GM21528 (cell line): ENCODE results near the gene CSF1R.
A peak's percentile ranks its signal among the peaks of the same experiment; 100 is the strongest.
"Not testable (repeated sequence)": the region's sequence is repeated elsewhere in the genome, so short reads cannot be mapped to it uniquely, and the experiment has no call there.

Source experiments
- ATAC-seq: cut with Tn5 transposase; IDR thresholded peaks from one replicate; pipeline ENCODE4 v1.9.1; 2021; ENCODE audit warnings: mild to moderate bottlenecking, moderate library complexity; ENCODE audit not compliant: unreplicated experiment, low FRiP score

The CSF1R gene

DNA sequence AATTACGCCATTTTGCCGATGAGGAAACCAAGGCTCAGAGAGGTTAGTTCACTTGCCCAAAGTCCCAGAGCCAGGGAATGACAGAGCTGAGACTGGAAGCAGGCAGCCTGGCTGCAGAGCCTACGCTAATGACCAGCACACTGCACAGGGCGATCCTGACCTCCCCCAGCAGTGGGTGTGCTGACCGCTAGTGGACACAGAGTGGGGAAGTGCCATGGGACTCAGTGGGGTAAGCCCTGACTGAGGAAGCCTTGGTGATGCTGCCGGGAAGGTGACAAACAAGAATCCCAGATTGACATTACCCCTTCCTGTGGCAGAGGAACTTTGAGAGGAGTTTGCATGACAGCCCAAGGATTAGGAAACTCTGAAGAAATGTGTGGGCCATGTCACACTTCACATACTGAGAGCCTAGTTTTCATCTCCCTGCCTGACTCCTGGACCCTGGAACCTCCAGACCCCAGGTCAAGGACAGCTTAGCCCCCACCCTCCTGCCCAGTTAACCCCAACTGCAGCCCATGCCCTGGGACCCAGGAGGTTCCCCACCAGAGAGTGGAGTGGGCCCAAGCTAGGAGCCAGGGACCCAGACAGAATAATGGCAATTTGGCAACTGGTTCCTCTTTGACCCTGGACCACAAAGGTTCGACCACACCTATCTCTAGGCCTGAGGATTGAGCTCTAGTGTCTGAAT lies 19.7 kb upstream of the CSF1R start:
- no peak for ATAC-seq

DNA sequence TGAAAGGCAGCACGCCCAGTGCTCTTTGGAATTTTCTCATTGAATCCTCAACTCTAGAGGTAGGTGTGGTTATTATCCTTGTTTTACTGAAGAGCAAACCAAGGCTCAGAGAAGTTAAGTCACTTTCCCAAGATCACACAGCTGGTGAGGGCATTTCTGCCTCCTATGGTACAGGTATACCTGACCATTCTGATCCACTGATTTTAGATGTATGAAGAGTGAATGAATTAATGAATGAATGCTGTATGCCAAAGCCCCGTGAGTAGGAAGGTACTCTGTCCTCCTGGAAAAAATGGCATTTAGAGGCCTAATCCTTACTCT lies 18.2 kb upstream of the CSF1R start:
- no peak for ATAC-seq

DNA sequence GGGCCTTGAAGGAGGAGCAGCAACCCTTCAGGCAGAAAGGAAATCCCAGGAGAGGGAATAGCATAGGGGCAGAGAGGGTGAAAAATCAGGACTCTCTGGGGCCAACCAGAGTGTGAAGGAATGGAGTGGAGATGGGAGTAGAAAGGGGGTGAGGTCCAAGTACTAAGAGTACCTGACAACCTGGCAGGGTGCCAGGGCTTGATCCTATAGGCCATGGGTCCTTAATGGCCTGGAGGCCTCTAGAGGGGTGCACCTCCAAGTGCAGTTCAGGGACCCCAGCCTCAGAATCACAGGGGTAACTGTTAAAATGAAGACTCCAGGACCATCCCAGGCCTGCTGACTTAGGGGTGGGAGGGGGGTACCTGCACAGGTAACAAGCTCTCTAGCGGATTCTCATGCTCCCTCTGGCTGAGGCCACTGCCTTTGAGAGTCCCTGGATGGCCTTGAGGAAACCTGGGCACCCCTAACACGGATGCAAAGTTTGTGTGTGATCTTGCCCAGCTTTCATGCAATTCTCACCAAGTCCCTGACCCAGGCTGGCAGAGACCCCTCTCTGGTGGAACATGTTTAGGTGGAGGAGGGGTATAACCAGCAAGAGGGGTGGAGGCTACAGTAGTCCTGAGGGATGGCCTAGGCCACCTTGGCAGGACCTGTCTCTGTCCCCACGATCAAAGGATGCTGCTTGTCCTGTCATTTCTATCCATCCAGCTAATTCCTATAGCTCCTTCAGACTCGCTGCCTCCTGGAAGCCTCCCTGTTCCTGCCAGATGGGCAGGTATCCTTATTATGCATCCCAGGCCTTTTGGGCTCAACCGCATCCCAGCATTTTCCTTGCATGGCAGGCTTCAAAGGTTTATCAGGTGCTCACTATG lies 17.6 kb upstream of the CSF1R start:
- no peak for ATAC-seq

DNA sequence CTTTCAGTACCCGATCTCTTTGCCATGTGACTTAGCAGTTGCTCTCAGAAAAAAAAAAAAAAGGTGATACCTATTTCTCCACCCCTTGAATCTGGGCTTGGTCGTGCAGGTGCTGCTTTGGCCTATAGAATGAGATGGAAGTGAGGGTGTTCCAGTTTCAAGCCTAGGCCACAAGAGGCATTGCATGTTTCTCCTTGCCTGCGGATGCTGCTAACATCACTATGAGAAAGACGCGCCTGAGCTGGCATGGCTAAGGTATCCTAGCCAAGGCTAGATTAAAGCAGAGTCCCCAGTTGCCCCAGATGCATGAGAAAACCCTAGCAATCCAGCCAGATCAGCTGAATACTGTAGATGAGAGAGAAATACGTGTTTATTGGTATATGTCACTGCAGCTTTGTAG lies 14.7 kb upstream of the CSF1R start:
- no peak for ATAC-seq

DNA sequence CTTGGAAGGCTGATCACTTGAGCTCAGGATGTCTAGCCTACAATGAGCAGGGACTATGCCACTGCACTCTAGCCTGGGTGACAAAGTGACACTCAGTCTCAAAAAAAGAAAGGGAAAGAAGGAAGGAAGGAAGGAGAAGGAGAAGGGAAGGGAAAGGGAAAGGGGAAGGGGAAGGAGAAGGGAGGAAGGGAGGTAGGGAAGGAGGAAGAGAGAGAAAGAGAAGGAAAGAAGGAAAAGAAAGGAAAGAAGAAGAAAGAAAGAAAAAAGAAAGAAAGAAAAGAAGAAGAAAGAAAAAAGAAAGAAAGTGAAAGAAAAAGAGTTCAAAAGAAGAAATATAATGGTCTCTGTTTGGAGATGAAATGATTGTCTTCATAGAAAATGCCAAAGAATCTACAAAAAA lies 10.8 kb upstream of the CSF1R start:
- ATAC-seq, result no peak

DNA sequence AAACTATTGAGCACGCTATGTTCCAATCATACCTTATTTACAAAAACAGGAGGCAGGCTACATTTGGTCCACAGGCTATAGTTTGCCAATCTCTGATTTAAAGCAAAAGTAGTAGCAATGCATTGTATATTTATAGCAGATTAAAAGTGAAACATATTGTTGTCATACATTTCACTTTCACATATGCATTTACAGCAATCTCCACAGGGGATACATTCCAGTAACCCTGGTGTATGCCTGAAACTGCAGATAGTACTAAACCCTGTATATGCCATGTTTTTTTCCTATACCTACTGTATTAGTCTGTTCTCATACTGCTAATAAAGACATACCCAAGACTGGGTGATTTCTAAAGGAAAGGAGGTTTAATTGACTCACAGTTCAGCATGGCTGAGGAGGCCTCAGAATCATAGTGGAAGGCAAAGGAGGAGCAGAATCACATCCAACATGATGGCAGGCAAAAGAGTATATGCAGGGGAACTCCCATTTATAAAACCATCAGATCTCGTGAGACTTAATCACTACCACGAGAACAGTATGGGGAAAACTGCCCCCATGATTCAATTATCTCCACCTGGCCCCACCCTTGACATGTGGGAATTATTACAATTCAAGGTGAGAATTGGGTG lies 5.9 kb upstream of the CSF1R start:
- ATAC-seq, result no peak

DNA sequence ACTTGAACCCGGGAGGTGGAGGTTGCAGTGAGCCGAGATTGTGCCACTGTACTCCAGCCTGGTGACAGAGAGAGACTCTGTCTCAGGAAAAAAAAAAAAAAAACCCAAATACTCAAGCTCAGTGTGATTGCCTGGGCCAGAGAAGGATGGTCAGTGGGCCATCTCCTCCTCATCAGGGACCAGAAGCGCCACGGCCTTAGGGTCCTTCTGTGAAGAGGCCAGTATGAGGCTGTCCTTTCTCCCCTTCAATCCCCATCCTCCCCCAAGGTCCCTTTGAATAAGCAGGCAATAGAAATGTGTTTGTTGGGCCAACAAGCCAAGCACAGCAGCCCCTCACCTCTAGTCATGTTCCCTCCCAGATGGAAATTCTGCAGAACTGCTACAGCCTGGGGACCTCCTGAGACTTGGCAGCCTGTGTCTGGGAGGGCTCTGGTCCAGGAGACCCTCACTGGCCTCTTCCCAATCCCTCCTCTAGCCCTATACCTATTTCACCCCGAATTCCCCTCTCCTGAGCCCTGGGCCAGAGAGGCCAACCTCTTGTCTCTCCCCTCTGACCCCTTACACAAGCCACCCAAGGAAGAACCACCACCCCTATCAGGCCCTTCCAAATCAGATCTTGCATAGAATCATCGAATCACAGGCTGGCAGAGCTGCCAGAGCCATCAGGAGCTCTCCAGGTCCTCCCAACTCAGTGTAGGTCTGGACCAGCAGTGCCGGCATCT lies 1.0 kb downstream of the CSF1R start:
- no peak for ATAC-seq

DNA sequence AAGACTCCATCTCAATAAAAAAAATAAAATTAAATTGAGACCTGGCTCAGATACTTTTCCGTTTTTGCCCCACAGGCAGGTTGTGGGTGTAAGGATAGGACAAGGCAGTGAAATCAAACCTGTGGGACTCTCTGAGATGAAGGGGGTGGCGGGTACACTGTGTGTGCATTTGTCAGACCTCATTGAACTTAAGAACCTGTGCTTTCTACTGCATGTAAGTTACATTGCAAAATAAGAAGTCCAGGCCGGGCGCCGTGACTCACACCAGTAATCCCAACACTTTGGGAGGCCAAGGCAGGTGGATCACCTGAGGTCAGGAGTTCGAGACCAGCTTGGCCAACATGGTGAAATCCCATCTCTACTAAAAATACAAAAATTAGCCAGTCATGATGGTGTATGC lies 1.6 kb downstream of the CSF1R start:
- not testable (repeated sequence) for ATAC-seq

DNA sequence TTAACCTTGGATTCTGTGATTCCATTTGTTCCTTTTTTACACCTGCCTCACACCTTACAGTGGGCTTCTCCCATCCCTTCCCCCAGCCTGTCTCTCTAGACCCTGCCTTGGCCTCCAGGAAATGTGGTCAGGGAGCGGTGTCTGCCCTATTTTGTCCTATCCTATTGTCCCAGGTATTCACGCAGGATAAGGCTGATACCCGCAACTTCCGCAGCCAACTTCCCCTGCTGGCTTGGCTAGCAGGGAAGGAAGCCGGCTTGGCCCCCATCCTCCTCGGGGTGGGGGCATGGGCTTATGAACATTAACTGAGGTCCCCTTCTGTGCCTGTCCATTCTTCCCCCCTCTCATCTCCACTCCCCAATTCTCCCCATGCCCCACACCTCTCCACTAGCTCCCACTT lies 3.5 kb downstream of the CSF1R start:
- ATAC-seq, result no peak

DNA sequence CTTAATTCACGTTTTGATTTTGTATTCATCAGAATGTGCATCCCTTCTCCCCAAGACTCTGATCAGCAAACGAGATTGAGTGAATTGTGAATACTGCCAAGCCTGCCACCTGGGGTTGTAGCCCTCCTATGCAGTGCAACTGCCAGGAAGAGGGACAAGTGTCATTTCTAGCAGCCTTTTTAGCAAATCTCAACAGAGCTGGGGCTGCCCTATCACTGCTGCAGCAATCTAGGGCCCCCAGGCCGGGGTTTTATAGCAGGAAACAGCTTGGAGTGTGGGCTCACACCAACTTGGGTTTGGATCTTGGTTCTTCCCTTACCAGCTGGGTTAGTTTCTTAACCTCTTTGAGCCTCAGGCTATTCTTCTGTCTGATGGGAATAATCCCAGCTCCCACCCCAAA lies 4.0 kb downstream of the CSF1R start:
- peak; percentile 34 for ATAC-seq

DNA sequence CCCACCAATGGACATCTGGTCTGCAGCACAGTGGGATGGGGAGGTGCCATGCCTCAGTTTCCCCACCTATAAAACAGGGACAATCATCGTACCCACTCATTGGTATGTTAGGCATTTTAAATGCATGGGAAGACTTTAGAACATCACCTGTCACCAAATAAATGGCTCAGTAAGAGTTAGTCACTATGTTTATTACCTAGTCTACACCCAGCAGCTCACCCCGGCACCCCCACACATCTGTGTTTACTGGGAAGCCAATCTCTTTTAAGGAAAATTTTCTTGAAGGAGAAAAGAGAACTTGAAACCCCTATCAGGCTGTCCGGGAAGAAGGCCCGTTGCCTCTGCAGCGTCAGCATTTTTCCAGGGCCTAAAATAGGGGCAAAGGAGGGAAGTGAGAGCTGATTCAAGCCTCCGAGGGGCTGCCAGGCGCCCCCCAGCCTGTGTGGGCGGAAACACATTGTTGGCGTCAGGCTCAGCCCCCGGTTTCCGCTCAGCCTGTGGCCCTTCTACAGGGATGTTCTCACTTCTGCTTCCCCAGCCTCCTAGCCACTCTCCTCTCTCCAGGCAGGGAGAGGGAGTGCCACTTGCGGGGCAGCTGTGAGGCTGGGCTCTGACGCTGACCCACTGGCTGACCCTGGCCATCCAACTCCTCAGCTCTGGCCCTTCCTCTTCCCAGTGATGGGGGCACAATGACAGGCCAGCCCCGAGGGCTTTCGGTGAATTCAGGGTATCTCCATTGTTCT lies 4.6 kb downstream of the CSF1R start:
- peak; percentile 82 for ATAC-seq

DNA sequence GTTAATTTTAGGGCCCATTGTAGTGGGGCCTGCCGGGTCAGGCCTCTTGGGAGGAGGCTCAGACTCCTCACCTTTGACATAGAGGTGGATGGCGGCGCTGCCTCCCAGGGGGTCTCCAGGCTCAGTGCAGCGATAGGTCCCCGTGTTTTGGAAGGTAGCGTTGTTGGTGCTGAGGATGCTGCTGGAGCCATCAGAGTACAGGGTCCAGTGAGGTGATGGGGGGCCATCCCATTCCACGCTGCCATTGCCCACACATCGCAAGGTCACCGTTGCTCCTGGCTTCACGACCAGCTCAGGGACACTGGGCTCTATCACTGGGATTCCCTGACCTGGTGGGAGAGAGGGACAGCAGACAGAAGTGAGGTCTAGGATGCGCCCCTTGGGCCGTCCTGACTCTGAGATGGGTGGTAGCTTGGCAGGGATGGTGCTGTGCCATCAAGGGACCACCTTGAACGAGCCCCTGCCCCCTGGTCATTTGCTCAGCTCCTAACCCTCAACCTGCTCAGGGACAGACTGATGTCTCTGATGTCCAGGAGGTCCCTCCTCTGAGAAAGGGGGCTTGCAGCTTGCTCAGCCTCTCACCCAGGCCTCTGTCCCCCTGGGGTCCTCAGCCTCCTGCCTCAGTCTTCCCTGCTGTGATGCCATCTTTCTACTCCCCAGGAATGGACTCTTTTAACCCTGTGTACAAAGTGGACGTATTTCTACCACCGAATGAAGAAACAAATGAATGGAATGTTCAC lies 5.5 kb downstream of the CSF1R start:
- no peak for ATAC-seq

DNA sequence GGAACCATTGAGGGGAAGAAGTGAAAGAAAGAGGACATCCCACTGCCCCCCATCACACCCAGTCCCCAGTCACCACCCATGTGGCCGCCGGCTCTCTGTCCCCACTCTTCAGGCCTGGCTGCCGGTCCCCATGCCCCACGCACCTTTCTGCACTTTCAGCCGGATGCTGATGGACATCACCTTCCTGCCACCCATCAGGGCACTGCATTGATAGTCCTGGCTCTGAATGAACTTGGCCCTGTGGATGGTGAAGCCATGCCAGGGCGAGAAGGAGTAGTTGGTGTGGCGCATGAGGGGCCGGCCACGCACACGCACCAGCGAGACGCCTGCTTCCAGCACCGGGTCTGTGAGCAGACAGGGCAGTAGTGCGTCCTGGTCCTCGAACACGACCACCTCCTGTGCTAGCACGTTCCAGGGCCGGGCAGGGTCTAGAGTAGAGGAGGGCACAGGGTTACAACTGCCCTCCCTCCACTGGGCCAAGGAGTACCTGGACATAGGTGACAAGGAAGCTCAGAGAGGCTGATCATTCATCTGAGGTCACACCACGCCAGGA lies 6.4 kb downstream of the CSF1R start:
- no peak for ATAC-seq

DNA sequence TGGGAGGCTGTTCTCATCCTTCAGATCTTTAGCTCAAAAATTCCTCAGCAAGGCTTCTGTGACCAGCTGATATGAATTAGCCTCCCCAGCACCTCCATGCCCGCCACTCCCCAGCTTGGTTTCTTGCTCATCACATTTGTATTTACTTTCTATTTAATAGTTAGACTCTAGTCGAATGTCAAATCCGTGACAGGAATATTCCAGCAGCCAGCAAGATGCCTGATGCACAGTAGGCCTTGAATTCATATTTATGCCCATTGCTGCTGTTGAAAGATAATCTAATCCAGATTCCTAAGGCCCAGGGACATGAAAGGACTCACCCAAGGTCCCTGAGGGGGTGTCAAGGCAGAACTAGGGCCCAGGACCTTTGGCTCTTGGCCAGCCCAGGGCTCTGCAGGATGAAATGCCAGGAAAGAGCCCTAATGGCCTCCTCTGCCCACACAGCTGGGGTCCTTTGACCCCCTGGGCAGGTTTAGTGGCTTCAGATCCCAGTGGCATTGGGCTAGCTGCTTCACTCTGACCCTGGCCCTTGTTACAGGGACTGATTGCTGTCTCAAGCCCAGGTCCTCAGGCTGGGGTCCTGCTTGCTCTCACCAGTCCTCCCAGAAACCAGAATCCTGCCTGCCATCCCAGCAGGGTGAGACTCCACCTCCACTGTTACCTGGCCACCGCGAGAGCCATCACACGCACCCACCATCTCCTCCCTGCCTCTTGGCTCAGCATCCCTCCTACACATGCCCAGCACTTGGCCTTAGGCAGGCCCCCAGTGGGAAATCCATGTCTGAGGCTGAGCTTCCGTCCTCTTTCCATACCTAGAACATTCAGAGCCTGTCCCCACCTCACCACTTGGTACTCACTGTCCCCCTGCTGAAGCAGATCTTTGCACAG lies 7.3 kb downstream of the CSF1R start:
- ATAC-seq, result no peak

DNA sequence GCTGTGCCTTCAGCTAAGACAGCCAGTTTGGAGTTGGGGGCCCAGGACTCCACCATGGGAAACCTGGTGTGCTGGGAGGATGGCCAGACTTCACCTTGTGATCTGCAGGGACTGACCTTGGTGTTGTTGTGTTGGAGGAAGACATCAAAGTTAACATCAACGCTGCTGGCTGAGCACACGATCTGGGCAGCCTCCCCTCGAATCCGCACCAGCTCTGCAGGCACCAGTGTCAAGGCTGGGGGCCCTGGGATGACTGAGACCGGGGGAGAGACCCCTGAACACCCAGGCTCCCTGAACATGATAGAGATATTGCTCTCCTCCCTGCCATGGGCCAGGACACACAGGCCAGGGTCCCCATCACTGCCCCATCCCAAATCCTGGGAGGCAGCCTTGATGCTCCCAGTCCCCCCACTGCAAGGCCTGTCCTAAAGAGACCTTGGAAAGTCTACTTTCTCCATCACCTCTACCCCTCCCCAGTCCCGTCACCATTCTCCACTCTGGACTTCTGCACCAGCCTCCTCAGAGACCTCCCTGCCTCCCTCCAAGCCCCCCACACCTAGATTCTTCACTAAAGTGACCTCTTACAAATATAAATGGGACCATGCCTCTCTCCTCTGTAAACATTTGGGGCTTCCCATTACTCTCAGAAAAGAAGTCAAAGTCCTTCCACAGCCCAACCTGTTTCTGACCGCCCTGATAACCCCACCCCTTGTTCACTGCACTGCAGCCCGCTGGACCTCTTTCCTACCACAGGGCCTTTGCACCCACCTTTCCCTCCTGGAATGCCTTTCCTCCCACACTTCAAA lies 8.2 kb downstream of the CSF1R start:
- ATAC-seq, result no peak

DNA sequence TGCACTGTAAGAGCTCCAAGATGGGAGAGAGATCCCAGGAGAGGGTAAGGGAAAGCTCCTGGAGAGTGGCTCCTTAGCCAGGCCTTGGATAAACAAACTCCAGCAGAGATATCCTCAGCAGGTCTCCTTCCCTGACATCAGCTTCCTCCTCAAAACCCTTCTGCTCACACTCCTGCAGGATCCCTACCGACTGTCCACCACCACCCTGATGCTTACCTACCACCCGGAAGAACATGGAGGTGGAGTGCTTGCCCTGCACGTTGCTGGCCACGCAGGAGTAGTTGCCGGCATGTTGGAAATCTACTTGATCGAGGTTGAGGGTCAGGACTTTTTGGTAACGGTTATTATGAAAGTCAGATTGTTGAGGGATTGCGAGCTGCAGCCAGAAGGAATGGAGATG lies 9.3 kb downstream of the CSF1R start:
- ATAC-seq, result no peak

DNA sequence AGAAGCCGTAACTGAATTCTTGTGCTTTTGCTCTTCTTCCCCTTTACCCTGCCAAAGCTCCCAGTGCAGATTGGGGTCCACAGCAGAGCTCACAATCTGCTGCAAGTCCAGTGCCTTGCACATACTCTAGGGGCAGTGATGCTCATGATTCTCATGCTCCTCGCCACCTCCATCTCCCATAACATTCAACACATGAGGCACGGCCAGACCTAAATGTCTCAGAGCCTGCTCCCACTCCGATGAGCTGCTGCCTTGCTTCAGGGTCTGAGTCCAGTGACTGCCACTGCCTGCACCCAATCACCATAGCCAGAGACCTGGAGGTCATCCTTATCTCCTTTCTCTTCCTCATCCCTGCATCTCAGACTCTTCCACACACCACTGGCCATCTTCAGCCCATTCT lies 10.5 kb downstream of the CSF1R start:
- ATAC-seq, result no peak

DNA sequence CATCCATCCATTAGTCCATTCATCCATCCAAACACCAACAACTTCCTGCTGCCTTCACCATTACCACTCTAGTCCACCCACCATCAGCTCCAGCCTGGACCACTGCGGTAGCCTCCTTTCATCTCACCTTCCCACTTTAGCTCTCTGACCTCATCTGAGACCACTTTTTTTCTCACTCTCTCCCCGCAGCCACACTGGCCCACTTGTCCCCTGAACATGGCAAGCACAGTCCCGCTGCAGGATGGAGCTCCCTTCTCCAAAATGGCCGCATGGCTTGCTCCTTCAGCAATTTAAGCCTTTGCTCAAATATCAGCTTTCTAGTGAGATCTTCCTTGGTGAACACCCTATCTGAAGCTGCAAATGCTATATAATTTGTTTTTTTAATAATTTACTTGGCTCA lies 11.1 kb downstream of the CSF1R start:
- ATAC-seq, result no peak
